Measurements from ENCODE around the gene IGF1.

- no peak for TF ChIP-seq YY1 (IDR thresholded peaks at IDR 0.05; ENCODE audit: insufficient read depth, insufficient read length)
- no peak for TF ChIP-seq SUZ12 (IDR thresholded peaks at IDR 0.05; ENCODE audit: extremely low read depth, insufficient read depth, insufficient read length)
- no peak for TF ChIP-seq ZNF274 (IDR thresholded peaks at IDR 0.05; ENCODE audit: low read depth, low read length)
Measured at GRCh38 chr12:102510463-102510862, 30.1 kb upstream of the IGF1 start.
